Lower lobe of right lung (tissue), 2 donors: ENCODE data around the gene SLC39A8. TPM values are rescaled to one million over a fixed set of nuclear protein-coding genes. Genes with fewer than 3 reads are reported as not detected.

Source experiments
- ATAC-seq, 2 donors: fragments of 200-7000 bp; cut with Tn5 transposase; one replicate each; pipeline ENCODE4 v1.9.1; 2020 to 2022; ENCODE audit warnings: mild to moderate bottlenecking in 2 of 2, moderate library complexity in 2 of 2
- DNase-seq: peaks from one replicate; pipeline ENCODE4 v3.0.0-alpha.2; 2020
- H3K27ac ChIP-seq: fragments of 200-600 bp; one replicate; pipeline ENCODE4 v1.8.0; 2022
- H3K27me3 ChIP-seq: fragments of 200-600 bp; one replicate; pipeline ENCODE4 v1.8.0; 2022; ENCODE audit warnings: low read depth
- H3K36me3 ChIP-seq: fragments of 200-600 bp; one replicate; pipeline ENCODE4 v1.8.0; 2022; ENCODE audit warnings: mild to moderate bottlenecking
- H3K4me1 ChIP-seq: fragments of 200-600 bp; one replicate; pipeline ENCODE4 v1.8.0; 2022
- H3K4me3 ChIP-seq: fragments of 200-600 bp; one replicate; pipeline ENCODE4 v1.8.0; 2022; ENCODE audit warnings: mild to moderate bottlenecking
- H3K9me3 ChIP-seq: fragments of 200-600 bp; one replicate; pipeline ENCODE4 v1.8.0; 2022
- CTCF ChIP-seq: fragments of 200-600 bp; IDR thresholded peaks from one replicate; pipeline ENCODE4 v1.8.0; 2022; ENCODE audit warnings: antibody characterized with exemption, mild to moderate bottlenecking
- intact Hi-C: fragments of 100-400 bp; cut with DNase I; formaldehyde crosslinking; loops from one replicate; pipeline ENCODE4 v1.11.0; 2022
- total RNA-seq: library from RNA; stranded (reverse); fragmentation: NEBNext Ultra II Directional; extraction: Animal tissue kit (Norgen Biotek cat#: 25700); gene quantifications from one replicate; pipeline ENCODE4 v1.2.1, GENCODE V29; 2021
- donor health status: DM: no; HTN: yes; CAD: no; lungs with severe emphysema.

The SLC39A8 gene
- total RNA-seq, 1 donor from 2014 or later: 370 TPM

GRCh38 chr4:102227388-102227787 is 117.9 kb downstream of the SLC39A8 start:
- DNase-seq (no peak), ATAC-seq (no peak)
- TF ChIP-seq CTCF: no peak
- H3K36me3 ChIP-seq: no peaks in the 10 kb centered on the region
- no peaks in the 10 kb centered on the region for H3K27me3 ChIP-seq
- H3K4me1 ChIP-seq: no peaks in the 10 kb centered on the region
- intact Hi-C loops: no loop called here
- no peak overlapping the region for H3K27ac ChIP-seq
- H3K4me3 ChIP-seq: no peak overlapping the region
- H3K9me3 ChIP-seq: no peaks in the 10 kb centered on the region

- H3K4me3 ChIP-seq: no peak overlapping the region
- intact Hi-C loops: no loop called here
- H3K27ac ChIP-seq: no peak overlapping the region
- H3K36me3 ChIP-seq: no peaks in the 10 kb centered on the region
- no peak for DNase-seq
- no peaks in the 10 kb centered on the region for H3K27me3 ChIP-seq
- no peak for ATAC-seq
- H3K4me1 ChIP-seq: no peaks in the 10 kb centered on the region
- H3K9me3 ChIP-seq: no peaks in the 10 kb centered on the region
- no peak for TF ChIP-seq CTCF
Observed at GRCh38 chr4:102223461-102223860, 121.8 kb downstream of the SLC39A8 start.

GRCh38 chr4:102222838-102223409 is 122.4 kb downstream of the SLC39A8 start:
- Histone ChIP-seq H3K27me3 (no peaks in the 10 kb centered on the region), H3K9me3 (no peaks in the 10 kb centered on the region), H3K36me3 (no peaks in the 10 kb centered on the region), H3K4me1 (no peaks in the 10 kb centered on the region), H3K4me3 (no peak overlapping the region), H3K27ac (no peak overlapping the region)
- no peak for TF ChIP-seq CTCF
- ATAC-seq (no peak), DNase-seq (no peak)
- intact Hi-C loops: no loop called here

- Histone ChIP-seq H3K4me3 (no peak overlapping the region), H3K27ac (no peak overlapping the region), H3K27me3 (no peaks in the 10 kb centered on the region), H3K9me3 (no peaks in the 10 kb centered on the region), H3K36me3 (no peaks in the 10 kb centered on the region), H3K4me1 (no peaks in the 10 kb centered on the region)
- no peak for TF ChIP-seq CTCF
- DNase-seq: no peak
- intact Hi-C loops: no loop called here
- ATAC-seq: no peak
Observed at GRCh38 chr4:102219129-102219528, 126.2 kb downstream of the SLC39A8 start.

- Histone ChIP-seq H3K27me3 (no peaks in the 10 kb centered on the region), H3K36me3 (no peaks in the 10 kb centered on the region), H3K4me1 (no peaks in the 10 kb centered on the region), H3K9me3 (no peaks in the 10 kb centered on the region), H3K27ac (no peak overlapping the region), H3K4me3 (no peak overlapping the region)
- no peak for TF ChIP-seq CTCF
- ATAC-seq (no peak), DNase-seq (no peak)
- intact Hi-C loops: no loop called here
Observed at GRCh38 chr4:102218656-102219055, 126.6 kb downstream of the SLC39A8 start.
